Parathyroid adenoma (tissue), 2 donors: ENCODE measurements around the gene SLC35A5.

Experiments used
- H2AFZ ChIP-seq: fragments of 300-600 bp; sonication (generic); one replicate; pipeline ENCODE4 v1.7.0; 2017; ENCODE audit warnings: antibody characterized with exemption, mild to moderate bottlenecking
- H3K27ac ChIP-seq: fragments of 300-600 bp; sonication (generic); one replicate; pipeline ENCODE4 v1.7.0; 2017
- H3K27me3 ChIP-seq: fragments of 300-600 bp; sonication (generic); one replicate; pipeline ENCODE4 v1.7.0; 2017; ENCODE audit warnings: low read length; ENCODE audit not compliant: control insufficient read depth, insufficient read depth
- H3K36me3 ChIP-seq: fragments of 300-600 bp; sonication (generic); one replicate; pipeline ENCODE4 v1.7.0; 2017; ENCODE audit warnings: low read length; ENCODE audit not compliant: control insufficient read depth, insufficient read depth
- H3K4me1 ChIP-seq: fragments of 300-600 bp; sonication (generic); one replicate; pipeline ENCODE4 v1.7.0; 2017; ENCODE audit warnings: control low read depth
- H3K4me2 ChIP-seq: fragments of 300-600 bp; sonication (generic); one replicate; pipeline ENCODE4 v1.7.0; 2017; ENCODE audit warnings: low read length
- H3K4me3 ChIP-seq: fragments of 300-600 bp; sonication (generic); one replicate; pipeline ENCODE4 v1.7.0; 2017; ENCODE audit warnings: low read depth, low read length
- H3K79me2 ChIP-seq: fragments of 300-600 bp; sonication (generic); one replicate; pipeline ENCODE4 v1.7.0; 2017; ENCODE audit warnings: control low read depth
- H3K9ac ChIP-seq: fragments of 300-600 bp; sonication (generic); one replicate; pipeline ENCODE4 v1.7.0; 2017; ENCODE audit warnings: mild to moderate bottlenecking
- H3K9me3 ChIP-seq: fragments of 300-600 bp; sonication (generic); one replicate; pipeline ENCODE4 v1.7.0; 2017; ENCODE audit warnings: low read length; ENCODE audit not compliant: control insufficient read depth
- TF ChIP-seq, protein P1 (sequence below): fragments of 300-600 bp; sonication (generic); IDR thresholded peaks from one replicate; pipeline ENCODE4 v1.7.0; 2017; ENCODE audit warnings: antibody characterized with exemption, mild to moderate bottlenecking
- donor health status: primary hyperparathyroidism.

Gene SLC35A5

DNA sequence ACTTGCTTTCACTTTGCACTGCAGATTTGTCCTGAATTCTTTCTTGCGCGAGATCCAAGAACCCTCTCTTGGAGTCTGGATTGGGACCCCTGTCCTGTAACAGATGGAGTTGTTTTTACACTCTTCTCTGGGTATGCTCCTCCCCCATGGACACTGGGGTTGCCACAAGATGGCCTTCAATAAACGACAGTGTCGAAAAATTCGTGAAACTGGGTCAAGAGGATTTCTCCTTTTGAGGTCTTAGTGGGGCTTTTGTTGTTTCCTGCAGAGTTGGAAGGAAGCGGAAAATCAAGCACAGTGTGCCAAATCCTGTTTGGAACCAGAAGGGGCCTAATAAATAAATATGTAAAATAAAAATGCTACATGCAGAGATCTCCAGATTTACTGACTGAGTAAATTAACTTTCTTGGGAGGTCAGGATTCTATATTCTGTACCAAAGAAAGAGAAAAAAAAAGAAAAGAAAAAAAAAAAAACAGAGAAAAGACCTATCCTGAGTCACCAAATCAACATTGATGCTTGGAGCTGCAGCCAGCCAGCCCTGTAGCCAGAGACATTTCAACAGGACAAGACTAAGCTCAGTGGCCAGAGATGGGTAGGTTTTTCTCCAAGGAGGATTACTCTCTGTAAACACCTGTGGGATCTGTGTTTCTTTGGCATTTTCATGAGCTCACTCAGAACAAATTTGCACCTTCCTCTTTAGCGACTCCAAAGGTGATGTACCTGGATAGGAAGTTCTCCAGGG is 54.3 kb downstream of the SLC35A5 start:
- no peaks in the 10 kb centered on the region for H3K79me2 ChIP-seq
- no peaks in the 10 kb centered on the region for H3K36me3 ChIP-seq
- TF ChIP-seq, protein P1, sequence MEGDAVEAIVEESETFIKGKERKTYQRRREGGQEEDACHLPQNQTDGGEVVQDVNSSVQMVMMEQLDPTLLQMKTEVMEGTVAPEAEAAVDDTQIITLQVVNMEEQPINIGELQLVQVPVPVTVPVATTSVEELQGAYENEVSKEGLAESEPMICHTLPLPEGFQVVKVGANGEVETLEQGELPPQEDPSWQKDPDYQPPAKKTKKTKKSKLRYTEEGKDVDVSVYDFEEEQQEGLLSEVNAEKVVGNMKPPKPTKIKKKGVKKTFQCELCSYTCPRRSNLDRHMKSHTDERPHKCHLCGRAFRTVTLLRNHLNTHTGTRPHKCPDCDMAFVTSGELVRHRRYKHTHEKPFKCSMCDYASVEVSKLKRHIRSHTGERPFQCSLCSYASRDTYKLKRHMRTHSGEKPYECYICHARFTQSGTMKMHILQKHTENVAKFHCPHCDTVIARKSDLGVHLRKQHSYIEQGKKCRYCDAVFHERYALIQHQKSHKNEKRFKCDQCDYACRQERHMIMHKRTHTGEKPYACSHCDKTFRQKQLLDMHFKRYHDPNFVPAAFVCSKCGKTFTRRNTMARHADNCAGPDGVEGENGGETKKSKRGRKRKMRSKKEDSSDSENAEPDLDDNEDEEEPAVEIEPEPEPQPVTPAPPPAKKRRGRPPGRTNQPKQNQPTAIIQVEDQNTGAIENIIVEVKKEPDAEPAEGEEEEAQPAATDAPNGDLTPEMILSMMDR, result no peak
- H2AFZ ChIP-seq, result no peak overlapping the region
- H3K27ac ChIP-seq, result no peak overlapping the region
- no peaks in the 10 kb centered on the region for H3K4me1 ChIP-seq
- no peak overlapping the region for H3K9ac ChIP-seq
- H3K4me3 ChIP-seq, result no peak overlapping the region
- no peaks in the 10 kb centered on the region for H3K27me3 ChIP-seq
- H3K9me3 ChIP-seq, result no peaks in the 10 kb centered on the region
- H3K4me2 ChIP-seq, result no peak overlapping the region

DNA sequence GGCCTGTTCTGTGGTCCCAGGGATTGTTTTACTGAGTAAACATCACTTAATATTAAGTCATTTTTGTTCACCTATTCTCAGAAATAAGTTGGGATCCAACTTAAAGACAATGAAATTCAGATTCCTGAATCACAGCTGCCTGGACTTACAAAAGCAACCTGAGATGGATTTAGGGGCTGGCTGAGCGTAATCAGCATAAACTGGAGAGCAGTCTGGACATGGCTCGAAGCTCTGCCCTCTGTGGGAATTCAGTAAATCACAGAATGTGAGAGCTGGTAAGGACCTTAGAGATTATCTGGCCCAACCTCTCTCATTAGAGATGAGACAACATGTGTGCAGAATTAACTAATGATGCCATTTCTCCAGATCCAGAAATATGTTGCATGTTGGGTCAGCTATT is 55.4 kb downstream of the SLC35A5 start:
- H3K4me2 ChIP-seq, result no peak overlapping the region
- no peak overlapping the region for H3K27ac ChIP-seq
- H3K27me3 ChIP-seq, result no peaks in the 10 kb centered on the region
- no peaks in the 10 kb centered on the region for H3K79me2 ChIP-seq
- no peaks in the 10 kb centered on the region for H3K9me3 ChIP-seq
- H3K4me3 ChIP-seq, result no peak overlapping the region
- no peak overlapping the region for H3K9ac ChIP-seq
- TF ChIP-seq, protein P1, result no peak
- H3K36me3 ChIP-seq, result no peaks in the 10 kb centered on the region
- H2AFZ ChIP-seq, result no peak overlapping the region
- no peaks in the 10 kb centered on the region for H3K4me1 ChIP-seq

DNA sequence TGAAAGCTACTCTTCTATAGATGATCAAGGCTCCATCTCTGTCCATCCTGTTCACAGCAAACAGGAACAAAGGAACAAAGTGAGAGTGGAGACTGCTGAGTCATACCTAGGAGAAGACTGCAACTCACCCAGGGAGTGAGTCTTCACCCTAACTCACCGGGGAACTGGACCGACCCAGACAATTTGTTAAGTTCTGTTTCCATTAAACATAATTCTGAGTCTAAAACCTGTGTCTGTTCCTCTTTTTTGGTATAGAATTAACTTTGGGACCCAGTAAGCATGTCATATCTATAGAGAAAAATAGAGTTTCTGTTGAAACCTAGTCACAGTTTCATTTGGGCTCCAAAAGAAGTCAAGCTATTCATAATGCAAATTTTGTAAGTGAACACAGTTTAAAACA is 57.5 kb downstream of the SLC35A5 start:
- H3K79me2 ChIP-seq, result no peaks in the 10 kb centered on the region
- no peak overlapping the region for H3K4me3 ChIP-seq
- no peaks in the 10 kb centered on the region for H3K36me3 ChIP-seq
- H3K4me2 ChIP-seq, result no peak overlapping the region
- TF ChIP-seq, protein P1, result no peak
- H3K9me3 ChIP-seq, result no peaks in the 10 kb centered on the region
- no peaks in the 10 kb centered on the region for H3K27me3 ChIP-seq
- no peak overlapping the region for H3K9ac ChIP-seq
- H2AFZ ChIP-seq, result no peak overlapping the region
- no peak overlapping the region for H3K27ac ChIP-seq
- H3K4me1 ChIP-seq, result no peaks in the 10 kb centered on the region

DNA sequence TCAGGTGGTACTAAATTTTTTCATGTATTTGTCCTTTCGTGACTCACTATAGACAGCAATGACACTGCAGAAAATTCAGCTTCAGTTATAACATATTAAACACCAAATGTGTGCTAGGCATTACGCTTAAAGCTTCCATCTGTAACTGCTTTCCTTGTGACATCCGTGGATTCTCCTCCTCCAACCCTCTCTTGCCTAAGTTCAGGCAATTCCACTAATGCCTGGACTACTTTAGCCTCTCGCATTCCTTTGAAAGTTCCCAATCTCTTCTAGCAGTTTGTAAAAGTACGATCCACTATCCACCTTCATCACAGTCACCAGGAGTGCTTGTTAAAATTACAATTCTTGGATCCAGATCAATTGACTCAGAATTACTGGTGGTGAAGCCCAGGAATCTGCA is 61.4 kb downstream of the SLC35A5 start:
- no peak overlapping the region for H3K4me3 ChIP-seq
- H2AFZ ChIP-seq, result no peak overlapping the region
- no peaks in the 10 kb centered on the region for H3K4me1 ChIP-seq
- H3K9me3 ChIP-seq, result no peaks in the 10 kb centered on the region
- TF ChIP-seq, protein P1, result no peak
- H3K9ac ChIP-seq, result no peak overlapping the region
- no peak overlapping the region for H3K4me2 ChIP-seq
- no peak overlapping the region for H3K27ac ChIP-seq
- no peaks in the 10 kb centered on the region for H3K36me3 ChIP-seq
- H3K79me2 ChIP-seq, result no peaks in the 10 kb centered on the region
- no peaks in the 10 kb centered on the region for H3K27me3 ChIP-seq

DNA sequence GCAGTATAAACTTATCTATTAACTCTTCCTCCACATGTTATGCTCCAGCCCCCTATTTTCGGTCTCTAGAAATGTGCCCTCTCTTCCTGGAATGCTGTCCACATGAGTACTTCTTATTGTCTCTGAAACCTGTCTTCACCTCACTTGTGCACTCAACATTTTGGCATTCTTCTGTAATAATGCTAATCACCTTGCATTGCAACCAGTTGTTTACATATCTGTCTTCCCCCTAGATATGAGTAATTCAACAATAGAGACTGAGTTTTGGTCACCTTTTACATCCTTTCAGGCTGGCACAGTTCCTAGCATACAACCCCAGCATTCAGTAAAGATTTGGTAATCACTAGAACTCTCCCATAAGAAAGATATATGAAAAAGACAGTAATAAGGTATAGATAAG is 61.9 kb downstream of the SLC35A5 start:
- H3K4me1 ChIP-seq, result no peaks in the 10 kb centered on the region
- TF ChIP-seq, protein P1, result no peak
- no peaks in the 10 kb centered on the region for H3K9me3 ChIP-seq
- H2AFZ ChIP-seq, result no peak overlapping the region
- H3K4me3 ChIP-seq, result no peak overlapping the region
- H3K79me2 ChIP-seq, result no peaks in the 10 kb centered on the region
- H3K27me3 ChIP-seq, result no peaks in the 10 kb centered on the region
- no peak overlapping the region for H3K27ac ChIP-seq
- H3K4me2 ChIP-seq, result no peak overlapping the region
- no peaks in the 10 kb centered on the region for H3K36me3 ChIP-seq
- H3K9ac ChIP-seq, result no peak overlapping the region
